ENCODE results near the gene OR10A2.
"Not testable (repeated sequence)": the region's sequence is repeated elsewhere in the genome, so short reads cannot be mapped to it uniquely, and the experiment has no call there.

Gene OR10A2

DNA sequence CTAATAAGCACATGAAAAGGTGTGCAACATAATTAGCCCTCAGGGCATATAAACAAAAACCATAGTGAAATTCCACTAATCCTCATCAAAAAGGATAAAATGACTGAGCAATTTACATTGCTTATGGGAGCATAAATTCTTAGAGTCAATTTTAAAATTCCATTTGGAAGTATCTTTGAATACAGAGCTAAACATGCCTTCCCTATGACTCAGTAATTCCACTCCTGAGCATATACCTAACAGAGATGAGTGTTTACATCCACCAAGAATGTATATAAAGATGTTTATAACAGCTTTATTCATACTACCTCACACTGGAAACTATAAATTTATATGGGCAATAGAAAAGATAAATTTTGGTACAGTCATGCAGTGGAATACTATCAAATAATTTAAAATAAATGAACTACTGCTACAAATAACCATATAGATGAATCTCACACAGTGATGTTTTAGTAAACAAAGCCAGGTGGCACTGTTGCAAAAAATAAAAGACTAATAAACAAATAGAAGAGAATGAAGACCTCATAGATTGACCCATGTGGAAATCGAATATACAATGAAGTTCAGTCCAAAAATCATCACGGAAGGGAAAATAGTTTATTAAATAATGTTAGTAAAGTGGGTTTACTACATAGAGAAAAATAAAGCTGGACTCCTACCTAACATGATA is 37.6 kb downstream of the OR10A2 start:
- TF ChIP-seq, protein P1, sequence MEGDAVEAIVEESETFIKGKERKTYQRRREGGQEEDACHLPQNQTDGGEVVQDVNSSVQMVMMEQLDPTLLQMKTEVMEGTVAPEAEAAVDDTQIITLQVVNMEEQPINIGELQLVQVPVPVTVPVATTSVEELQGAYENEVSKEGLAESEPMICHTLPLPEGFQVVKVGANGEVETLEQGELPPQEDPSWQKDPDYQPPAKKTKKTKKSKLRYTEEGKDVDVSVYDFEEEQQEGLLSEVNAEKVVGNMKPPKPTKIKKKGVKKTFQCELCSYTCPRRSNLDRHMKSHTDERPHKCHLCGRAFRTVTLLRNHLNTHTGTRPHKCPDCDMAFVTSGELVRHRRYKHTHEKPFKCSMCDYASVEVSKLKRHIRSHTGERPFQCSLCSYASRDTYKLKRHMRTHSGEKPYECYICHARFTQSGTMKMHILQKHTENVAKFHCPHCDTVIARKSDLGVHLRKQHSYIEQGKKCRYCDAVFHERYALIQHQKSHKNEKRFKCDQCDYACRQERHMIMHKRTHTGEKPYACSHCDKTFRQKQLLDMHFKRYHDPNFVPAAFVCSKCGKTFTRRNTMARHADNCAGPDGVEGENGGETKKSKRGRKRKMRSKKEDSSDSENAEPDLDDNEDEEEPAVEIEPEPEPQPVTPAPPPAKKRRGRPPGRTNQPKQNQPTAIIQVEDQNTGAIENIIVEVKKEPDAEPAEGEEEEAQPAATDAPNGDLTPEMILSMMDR (IDR thresholded peaks at IDR 0.05; ENCODE audit: low read depth, low read length) = no peak
- no peak overlapping the region for H3K4me3 ChIP-seq (ENCODE audit: low read depth, low read length)

DNA sequence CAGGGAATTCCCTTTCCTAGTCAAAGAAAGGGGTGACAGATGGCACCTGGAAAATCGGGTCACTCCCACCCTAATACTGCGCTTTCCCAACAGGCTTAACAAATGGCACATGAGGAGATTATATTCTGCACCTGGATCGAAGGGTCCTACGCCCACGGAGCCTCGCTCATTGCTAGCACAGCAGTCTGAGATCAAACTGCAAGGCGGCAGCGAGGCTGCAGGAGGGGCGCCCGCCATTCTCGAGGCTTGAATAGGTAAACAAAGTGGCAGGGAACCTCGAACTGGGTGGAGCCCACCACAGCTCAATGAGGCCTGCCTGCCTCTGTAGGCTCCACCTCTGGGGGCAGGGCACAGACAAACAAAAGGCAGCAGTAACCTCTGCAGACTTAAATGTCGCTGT is 41.9 kb downstream of the OR10A2 start:
- not testable (repeated sequence) for H3K4me3 ChIP-seq (ENCODE audit: low read depth, low read length)

DNA sequence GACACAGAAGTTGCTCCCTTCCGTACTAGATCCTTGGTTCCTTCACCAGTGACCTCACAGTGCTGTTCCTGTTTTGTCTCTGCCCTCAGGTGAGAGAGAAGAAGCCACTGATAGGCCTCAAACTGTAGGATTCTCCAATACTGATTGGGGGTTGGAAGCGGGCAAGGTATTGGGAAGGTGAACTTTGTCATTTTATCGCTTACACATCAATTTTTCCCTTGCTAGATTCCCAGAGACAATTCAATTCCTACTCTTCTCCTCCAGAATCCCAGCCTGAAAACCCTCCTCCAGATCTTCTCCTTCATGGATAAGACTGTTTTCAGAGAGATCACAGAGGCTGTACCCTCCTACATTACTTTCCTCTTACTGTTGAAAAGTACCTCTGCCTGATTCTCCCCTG is 48.5 kb downstream of the OR10A2 start:
- H3K4me3 ChIP-seq (ENCODE audit: low read depth, low read length) = no peak overlapping the region
- TF ChIP-seq, protein P1 (IDR thresholded peaks at IDR 0.05; ENCODE audit: low read depth, low read length) = no peak

DNA sequence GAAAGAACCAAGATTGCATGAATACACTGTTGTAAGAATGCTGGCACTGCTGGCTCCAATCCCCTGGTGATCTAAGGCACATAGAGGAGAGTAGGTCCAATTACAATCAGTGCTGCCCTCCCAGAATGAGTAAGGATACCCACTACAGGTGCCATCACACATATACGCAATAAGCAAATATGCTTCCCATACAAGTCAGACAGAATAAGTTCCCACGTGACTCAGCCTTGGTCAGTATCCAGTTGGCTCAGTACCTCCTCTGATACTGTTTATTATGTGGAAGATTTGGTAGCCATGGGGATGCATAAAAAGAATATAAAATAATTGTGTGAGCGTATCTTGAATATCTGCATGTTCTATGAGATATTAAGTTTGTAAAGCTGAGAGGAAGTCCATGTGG is 49.1 kb downstream of the OR10A2 start:
- no peak overlapping the region for H3K4me3 ChIP-seq (ENCODE audit: low read depth, low read length)
- TF ChIP-seq, protein P1 (IDR thresholded peaks at IDR 0.05; ENCODE audit: low read depth, low read length) = no peak

DNA sequence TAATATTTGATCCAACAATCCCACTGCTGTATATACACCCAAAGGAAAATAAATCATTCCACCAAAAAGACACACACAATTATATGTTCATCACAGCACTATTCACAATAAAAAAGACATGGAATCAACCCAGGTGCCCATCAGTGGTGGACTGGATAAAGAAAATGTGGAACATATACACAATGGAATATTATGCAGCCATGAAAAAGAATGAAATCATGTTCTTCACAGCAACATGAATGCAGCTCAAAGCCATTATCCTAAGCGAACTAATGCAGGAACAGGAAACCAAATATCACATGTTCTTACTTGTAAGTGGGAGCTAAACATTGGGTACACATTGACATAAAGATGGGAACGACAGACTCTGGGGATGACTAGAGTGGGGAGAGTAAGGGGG is 56.8 kb downstream of the OR10A2 start:
- H3K4me3 ChIP-seq (ENCODE audit: low read depth, low read length) = no peak overlapping the region
- TF ChIP-seq, protein P1 (IDR thresholded peaks at IDR 0.05; ENCODE audit: low read depth, low read length) = no peak

DNA sequence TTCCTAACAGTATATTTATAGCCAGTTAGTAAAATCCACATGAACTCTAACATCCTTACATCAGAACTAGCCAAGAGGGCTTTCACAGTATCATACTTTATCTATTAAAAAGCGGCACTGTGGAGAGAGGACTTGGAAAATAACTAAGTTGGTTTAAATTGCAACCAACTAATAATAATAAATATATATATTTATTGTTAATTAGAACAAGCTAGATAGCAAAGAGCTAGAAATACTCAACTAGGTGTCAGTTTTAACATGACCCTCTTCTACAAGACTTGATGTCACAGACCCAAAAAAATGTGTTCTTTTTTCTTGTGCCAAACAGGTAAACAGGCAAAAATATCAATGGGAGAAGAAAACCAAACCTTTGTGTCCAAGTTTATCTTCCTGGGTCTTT is 57.8 kb downstream of the OR10A2 start, which contains the start of gene OR2D3:
OR2D3 (plus strand) TSS at position 301 of the 400 bp plus-strand sequence; CDS start at position 301, 0 bp downstream.
- TF ChIP-seq, protein P1 (IDR thresholded peaks at IDR 0.05; ENCODE audit: low read depth, low read length) = no peak
- H3K4me3 ChIP-seq (ENCODE audit: low read depth, low read length) = no peak within 1 kb of the TSS
